Stimulated activated CD8-positive, alpha-beta memory T cell treated with anti-CD3 and anti-CD28 coated beads, Interleukin-12 subunit alpha, Interleukin-12 subunit beta, amount 100 ng/mL, for 24 hours (primary cell): ENCODE data around the gene ECM1.

Experiments
- DNase-seq: peaks from one replicate; pipeline ENCODE4 v3.0.0-alpha.2; 2020; ENCODE audit errors: extremely low read depth

ECM1 gene

DNA sequence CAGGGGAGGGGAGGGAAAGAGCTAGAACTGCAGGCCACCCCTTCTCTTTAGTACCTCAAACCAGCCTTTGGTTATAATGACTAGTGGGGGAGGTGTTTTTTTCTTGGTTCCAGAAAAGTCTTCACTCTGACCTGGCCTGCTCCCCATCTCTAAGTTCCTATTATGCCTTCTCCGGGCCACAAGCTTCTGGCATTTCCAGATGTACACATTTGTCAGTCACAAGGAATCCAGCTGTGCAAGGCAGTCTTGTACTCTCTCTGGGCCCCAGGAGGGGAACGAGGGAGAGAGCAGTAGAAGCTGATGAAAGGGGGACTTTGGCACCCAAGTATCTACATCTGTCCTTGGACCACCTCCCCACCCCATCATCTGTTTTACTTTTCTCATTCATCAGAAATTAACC is 4.9 kb downstream of the ECM1 start:
- no peak for DNase-seq

GRCh38 chr1:150513351-150513791 is 5.5 kb downstream of the ECM1 start:
- DNase-seq = no peak

DNA sequence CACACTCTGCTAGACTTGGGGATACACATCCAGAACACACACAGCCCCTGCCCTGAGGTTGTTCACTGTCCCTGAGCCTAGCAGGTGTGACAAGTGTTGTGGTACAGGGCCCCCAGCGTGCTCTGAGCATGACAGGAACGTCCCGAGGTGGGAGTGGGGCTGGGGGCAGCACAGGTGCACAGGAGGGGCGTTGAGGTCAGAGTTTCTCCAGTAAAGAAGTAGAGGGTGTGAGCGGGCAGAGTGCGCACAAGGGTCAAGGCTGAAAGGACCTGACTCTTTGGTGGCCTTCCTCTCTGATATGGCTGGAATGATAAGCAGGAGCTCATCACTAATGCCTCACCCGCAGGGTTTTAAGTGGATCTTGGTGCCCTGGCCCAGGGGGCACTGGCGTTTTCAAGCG is 6.4 kb downstream of the ECM1 start:
- no peak for DNase-seq

GRCh38 chr1:150514913-150515327 is 7.0 kb downstream of the ECM1 start:
- no peak for DNase-seq

DNA sequence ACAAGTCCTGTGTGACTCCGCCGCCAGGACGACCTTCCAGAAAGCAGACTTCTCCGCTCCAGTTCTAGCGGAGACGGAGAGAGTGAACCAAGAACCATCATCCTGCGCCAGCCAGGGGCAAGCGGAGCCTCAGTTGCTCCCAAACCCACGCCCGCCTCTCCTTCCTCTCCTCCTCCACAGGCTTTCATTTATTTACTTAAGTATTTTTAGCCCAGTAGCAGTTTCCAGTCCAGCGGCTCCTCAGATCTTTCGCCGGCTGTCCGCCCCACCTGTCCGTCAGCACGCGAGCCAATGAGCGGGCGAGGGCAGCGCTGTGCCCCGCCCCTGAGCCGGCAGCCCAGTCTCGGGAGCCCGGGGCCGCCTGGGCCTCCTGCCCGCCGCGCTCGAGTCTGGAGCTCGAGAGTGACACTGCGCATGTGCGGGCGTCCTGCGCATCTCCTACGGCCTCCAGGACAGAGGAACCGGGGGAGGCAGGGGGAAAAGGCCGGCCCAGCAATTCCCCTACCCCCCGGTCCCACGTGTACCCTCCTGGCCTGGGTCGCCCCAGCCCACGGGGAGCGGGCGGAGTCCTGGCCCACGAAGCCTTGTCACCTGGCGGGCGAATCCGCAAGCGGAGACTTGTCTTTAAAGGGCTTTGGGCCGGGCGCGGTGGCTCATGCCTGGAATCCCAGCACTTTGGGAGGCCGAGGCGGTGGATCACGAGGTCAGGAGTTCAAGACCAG is 7.6 kb downstream of the ECM1 start, which contains the start of gene FALEC:
Gene FALEC, plus strand, starts transcription at position 425 of the 722 bp plus-strand sequence.
- DNase-seq = peak; percentile 82

- no peak for DNase-seq
These were observed 8.2 kb downstream of the ECM1 start for GRCh38 chr1:150516050-150516591.

- DNase-seq = no peak
These were observed 8.7 kb downstream of the ECM1 start for GRCh38 chr1:150516616-150517015.

DNA sequence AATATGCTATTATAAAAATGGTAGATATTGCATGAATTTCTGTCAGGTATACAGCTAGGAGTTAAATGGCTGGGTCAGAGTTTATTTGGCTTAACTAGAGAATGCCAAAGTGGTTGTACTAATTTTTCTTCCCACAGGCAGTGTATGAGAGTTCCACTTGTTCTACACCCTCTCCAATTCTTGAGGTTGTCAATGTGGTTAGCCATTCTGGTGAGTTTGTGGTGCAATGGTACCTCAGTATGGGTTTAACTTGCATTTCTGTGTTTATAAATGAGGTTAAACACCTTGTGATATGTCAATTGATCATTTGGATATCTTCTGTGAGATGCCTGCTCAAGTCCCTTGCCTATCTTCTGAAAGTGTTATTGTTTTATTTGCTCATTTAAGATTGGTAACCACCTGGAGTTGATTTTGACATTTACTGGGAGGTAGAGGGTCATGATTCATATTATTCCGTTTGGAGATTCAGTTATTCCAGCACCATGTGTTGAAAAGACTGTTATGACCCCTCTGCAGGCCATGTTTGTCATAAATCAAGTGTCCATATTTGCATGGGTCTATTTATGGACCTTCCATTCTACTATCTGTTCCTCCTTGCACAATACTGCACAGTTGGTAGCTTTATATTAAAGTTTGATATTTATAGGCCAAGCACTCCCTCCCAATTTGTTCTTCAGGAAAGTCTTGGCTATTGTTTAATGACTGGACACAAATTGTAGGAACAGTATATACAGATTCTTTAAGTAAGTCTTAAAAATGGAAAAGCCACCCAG is 13.5 kb downstream of the ECM1 start:
- DNase-seq = no peak

GRCh38 chr1:150525348-150525747 is 17.4 kb downstream of the ECM1 start:
- DNase-seq = no peak

- DNase-seq = no peak
These were observed 20.3 kb downstream of the ECM1 start for GRCh38 chr1:150528196-150528595.

GRCh38 chr1:150529017-150529416 is 21.1 kb downstream of the ECM1 start:
- no peak for DNase-seq

DNA sequence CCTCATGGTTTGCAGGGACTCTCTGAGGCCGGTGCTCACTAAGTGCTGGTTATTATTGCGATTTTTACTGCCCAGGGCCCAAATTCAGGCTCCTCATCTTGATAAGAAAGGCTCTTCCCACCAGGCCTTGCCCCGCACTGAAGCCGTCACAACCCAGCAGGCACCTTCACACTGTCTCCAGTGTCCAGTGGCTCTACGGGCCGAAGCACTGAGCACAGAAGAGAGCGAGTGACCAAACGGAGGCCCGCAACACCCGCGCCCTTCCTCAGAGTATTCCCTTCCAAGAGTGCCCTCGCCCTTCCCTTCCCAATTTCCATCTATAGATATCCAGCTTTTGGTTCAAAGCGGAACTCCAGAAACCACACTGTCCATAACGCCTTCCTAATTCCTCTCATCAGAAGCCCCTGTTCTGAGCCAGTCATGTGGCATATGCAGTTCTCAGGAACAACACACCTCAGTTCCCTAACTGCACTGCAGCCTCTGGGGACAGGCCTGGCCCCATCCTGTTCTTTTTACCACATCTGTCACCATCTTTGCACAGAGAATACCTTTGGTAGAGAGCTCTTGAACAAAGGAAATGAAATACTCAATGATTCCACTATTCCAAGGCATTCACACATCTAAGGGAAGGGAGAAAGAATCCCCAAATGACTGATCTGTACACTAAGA is 22.7 kb downstream of the ECM1 start:
- no peak for DNase-seq

DNA sequence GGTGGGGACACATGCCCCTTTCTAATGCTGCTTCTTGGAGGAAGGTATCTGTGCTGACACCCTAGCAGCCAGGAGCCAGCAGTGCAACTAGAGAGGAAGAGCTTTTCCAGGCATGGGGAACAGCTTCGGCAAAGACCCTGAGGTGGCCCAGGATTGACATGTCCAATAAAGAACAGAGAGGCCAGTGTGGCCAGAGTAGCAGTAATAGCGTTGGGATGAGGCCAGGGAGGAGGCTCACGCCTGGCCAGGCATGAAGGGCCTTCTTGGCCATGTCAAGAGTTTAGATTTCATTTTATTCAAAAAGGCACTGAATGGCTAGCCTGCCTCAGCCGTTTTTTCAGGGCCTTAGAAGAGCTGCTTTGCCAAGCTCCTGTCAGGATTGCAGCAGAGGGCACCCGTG is 25.0 kb downstream of the ECM1 start:
- no peak for DNase-seq

DNA sequence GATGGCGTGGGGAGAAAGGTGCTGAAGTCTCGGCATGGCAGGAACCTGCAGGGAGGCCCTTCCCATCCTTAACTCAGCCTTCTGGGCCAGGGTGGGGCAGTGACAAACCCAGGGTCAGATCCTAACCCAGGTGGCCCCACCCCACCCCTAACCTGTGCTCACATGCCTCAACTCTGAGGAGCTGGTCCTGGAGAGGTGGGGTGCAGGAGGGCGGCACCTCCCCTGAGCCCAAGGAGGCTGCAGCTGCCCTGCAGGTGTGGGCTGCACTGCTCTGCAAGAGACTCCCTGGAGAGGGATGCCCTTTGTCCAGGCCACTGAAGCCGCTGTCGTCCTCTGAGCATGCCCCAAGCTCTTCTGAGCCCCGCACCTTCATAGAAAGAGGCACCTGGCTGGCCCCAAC is 26.1 kb downstream of the ECM1 start:
- DNase-seq = no peak

GRCh38 chr1:150535511-150536287 is 27.8 kb downstream of the ECM1 start:
- no peak for DNase-seq

GRCh38 chr1:150536836-150537731 is 29.2 kb downstream of the ECM1 start:
- no peak for DNase-seq

DNA sequence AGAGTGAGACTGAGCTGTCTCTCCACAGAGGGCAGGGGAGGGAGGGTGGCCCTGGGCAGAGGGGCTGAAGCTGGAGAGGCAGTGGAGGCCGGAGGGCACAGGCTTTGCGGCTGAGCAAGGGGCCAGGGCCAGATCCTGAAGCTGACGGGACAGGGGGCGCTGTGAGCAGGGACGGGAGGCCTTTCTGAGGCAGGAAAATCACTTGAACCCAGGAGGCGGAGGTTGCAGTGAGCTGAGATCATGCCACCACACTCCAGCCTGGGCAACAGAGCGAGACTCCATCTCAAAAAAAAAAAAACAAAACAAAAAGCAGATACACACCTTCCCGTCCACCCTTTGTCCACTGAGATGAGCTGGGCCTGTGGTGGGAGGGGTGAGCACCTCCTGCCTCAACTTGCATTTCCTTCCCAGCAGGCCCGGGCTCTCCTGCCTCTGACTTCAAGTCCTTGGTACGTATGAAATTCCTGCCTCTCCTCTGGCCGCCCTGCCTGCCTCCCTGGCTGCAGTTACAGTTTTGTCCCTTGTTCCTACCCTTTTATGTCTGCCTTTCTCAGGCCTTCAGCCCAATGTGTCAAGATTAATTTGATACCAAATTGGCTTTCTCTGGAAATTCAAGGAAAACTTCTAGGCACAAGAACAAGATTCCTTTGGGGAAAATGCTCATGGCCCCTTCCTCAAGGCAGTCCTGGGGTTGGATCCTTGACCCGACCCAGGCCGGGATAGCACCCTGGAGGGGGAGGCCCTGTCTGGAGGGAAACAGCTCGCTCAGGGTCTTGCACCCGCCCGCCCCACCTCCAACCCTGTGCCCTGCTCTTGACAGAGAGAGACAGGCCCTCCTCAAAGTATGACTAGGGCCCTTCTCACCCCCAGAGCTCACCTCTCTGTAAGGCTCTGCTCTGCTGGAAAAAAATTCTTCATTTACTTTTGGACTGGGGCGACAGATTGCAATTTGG is 30.1 kb downstream of the ECM1 start:
- DNase-seq = no peak

- DNase-seq = no peak
These were observed 35.7 kb downstream of the ECM1 start for GRCh38 chr1:150543500-150544143.

DNA sequence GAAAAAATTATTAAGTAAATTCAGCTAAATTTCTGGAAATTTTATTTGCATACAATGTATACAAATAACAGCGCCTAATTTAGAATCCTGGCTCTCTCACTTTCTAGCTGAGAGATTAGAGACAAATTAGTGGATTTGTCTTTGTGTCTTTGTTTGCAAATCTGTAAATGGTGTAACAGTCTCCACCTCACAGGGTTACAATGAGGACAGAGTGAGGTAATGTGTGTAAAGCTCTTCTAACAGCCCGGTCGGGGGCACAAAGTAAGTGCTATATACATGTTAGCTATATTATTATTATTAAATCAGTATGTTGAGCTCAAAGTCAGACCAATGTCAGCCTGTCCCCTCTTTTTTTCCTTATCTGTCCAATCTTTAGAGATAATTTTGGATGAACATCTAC is 36.3 kb downstream of the ECM1 start:
- DNase-seq = no peak
